HepG2 (cell line): ENCODE data around the gene COPZ1. TPM values are rescaled to one million over a fixed set of nuclear protein-coding genes. Genes with fewer than 3 reads are reported as not detected.

Experiments used
- ARHGAP35 ChIP-seq: sonication (generic); formaldehyde crosslinking; IDR thresholded peaks from 2 replicates; pipeline ENCODE4 v1.9.0; 2022; ENCODE audit warnings: mild to moderate bottlenecking, inconsistent platforms, moderate library complexity, missing genetic modification reagents, borderline replicate concordance
- ARNT2 ChIP-seq: sonication (generic); formaldehyde crosslinking; IDR thresholded peaks from 2 replicates; pipeline ENCODE4 v1.8.0; 2022; ENCODE audit warnings: mild to moderate bottlenecking, low read depth, missing genetic modification reagents, moderate library complexity
- ASH2L ChIP-seq: fragments of 300-600, 200-600 bp; sonication (generic); IDR thresholded peaks from 2 replicates; pipeline ENCODE4 v1.7.0; 2017; ENCODE audit warnings: low read depth, mild to moderate bottlenecking, moderate library complexity, mixed read lengths, low read length; ENCODE audit not compliant: insufficient read length
- GABPB1 ChIP-seq: IDR thresholded peaks from 2 replicates; pipeline ENCODE4 v1.6.1; 2016; ENCODE audit warnings: mild to moderate bottlenecking, missing genetic modification reagents, moderate library complexity, missing compliant biosample characterization
- MAZ ChIP-seq, 2 experiments: sonication (generic) in 1 of 2; formaldehyde crosslinking in 1 of 2; IDR thresholded peaks; 2 replicates each; pipeline versions ENCODE4 v1.5.0 to v1.6.1; 2012 to 2020; ENCODE audit warnings: low read depth in 2 of 2, mild to moderate bottlenecking in 2 of 2, borderline replicate concordance in 1 of 2, improper control_type of control experiment in 1 of 2, low read length in 1 of 2, missing genetic modification reagents in 1 of 2, moderate library complexity in 1 of 2
- U2AF2 ChIP-seq: fragments of 200-400 bp; formaldehyde crosslinking; IDR thresholded peaks from 2 replicates; pipeline ENCODE4 v1.6.1; 2017; ENCODE audit warnings: low read depth, mild to moderate bottlenecking, low read length
- ZNF556 ChIP-seq: sonication (generic); formaldehyde crosslinking; IDR thresholded peaks from 2 replicates; pipeline ENCODE4 v1.4.0; 2020; ENCODE audit warnings: mild to moderate bottlenecking, missing genetic modification reagents, borderline replicate concordance
- polyA plus RNA-seq, 8 experiments: library from polyadenylated mRNA; depleted of rRNA in 3 of 8; stranded (reverse) in 7 of 8; unstranded in 1 of 8; fragments of >200 nt; fragmentation: Illumina TruSeq in 4 of 8; extraction: Trizol in 4 of 8; gene quantifications; 2 replicates each; pipeline versions ENCODE4 v1.2.1 to v1.2.3, GENCODE V29; 2011 to 2016; ENCODE audit warnings: low read depth in 4 of 8, missing spikeins in 1 of 8, mixed read lengths in 1 of 8; ENCODE audit not compliant: insufficient read depth in 1 of 8
- total RNA-seq, 5 experiments: library from RNA; depleted of rRNA; stranded (reverse); fragments of >200 nt; fragmentation: Illumina TruSeq; extraction: Trizol; gene quantifications; 2 replicates each; pipeline ENCODE4 v1.2.3, GENCODE V29; 2016; ENCODE audit warnings: low read depth in 1 of 5
- TF ChIP-seq, protein P1 (sequence below): sonication (generic); formaldehyde crosslinking; IDR thresholded peaks from 2 replicates; pipeline ENCODE4 v1.4.0; 2020; ENCODE audit warnings: missing genetic modification reagents, low read depth, mild to moderate bottlenecking, borderline replicate concordance
- TF ChIP-seq, protein P2 (sequence below): IDR thresholded peaks from 2 replicates; pipeline ENCODE4 v1.6.1; 2016; ENCODE audit warnings: missing genetic modification reagents, missing compliant biosample characterization
- TF ChIP-seq, protein P3 (sequence below): IDR thresholded peaks from 2 replicates; pipeline ENCODE4 v1.4.0; 2020; ENCODE audit warnings: mild to moderate bottlenecking, missing genetic modification reagents
- TF ChIP-seq, protein P4 (sequence below): sonication (generic); formaldehyde crosslinking; IDR thresholded peaks from 2 replicates; pipeline ENCODE4 v1.4.0; 2020; ENCODE audit warnings: mild to moderate bottlenecking, missing genetic modification reagents
- TF ChIP-seq, protein P5 (sequence below): IDR thresholded peaks from 2 replicates; pipeline ENCODE4 v1.6.1; 2016; ENCODE audit warnings: mild to moderate bottlenecking, missing biosample characterization, missing genetic modification reagents
- TF ChIP-seq, protein P6 (sequence below): sonication (generic); formaldehyde crosslinking; IDR thresholded peaks from 2 replicates; pipeline ENCODE4 v1.4.0; 2020; ENCODE audit warnings: missing genetic modification reagents, borderline replicate concordance
- TF ChIP-seq, protein P7 (sequence below): sonication (generic); formaldehyde crosslinking; IDR thresholded peaks from 2 replicates; pipeline ENCODE4 v1.8.1; 2023; ENCODE audit warnings: mild to moderate bottlenecking, moderate library complexity, missing genetic modification reagents
- TF ChIP-seq, protein P8 (sequence below): sonication (generic); formaldehyde crosslinking; IDR thresholded peaks from 2 replicates; pipeline ENCODE4 v1.5.1; 2020; ENCODE audit warnings: mild to moderate bottlenecking, moderate library complexity, missing genetic modification reagents

The COPZ1 gene
- total and polyA plus RNA-seq, 2 of the 13 experiments (the other 11 are each of a cell fraction or from before 2014, with no cell fraction given): 125 to 184 TPM

DNA sequence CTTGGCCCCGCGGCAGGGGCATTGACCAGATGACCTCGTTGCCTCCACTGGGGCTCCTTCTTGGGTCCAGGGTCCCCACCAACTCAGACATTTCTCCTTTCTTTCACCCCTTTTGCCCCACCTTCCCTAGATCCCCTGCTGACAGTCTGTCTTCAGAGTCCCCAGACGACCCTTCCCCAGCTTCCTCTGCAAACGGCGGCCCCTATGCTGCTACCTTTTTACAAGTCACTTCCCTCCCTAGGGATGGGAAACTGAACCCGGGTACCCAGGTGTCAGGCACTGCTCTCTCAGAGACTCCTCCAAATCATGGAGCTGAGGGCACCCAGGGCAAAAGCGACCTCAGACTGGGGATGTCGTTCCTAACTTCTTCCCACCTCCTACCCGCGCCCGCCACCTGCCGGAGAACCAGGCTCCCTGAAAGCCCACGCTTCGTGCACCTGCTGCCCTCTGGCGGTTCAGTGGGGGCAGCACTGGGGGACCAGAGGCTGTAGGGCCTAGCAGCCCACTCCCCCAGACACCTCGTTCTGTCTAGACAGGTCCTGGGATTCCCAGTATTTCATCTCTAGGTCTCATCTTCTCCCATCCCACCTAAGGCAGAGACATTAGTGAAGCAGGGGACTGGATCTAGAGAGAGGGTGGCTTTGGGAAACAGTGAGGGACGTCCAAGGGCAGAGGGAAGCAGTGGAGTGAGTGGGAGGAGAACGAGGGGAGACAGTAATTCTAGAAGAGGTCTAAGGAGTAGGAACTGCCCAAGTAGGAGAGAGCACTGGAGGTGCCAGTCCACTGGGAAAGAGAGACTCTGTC is 54.7 kb downstream of the COPZ1 start (continued):
- TF ChIP-seq ZNF556: peak; percentile 78; the same call in 1 of the 2 replicates
- TF ChIP-seq ARNT2: no peak
- TF ChIP-seq, protein P1, sequence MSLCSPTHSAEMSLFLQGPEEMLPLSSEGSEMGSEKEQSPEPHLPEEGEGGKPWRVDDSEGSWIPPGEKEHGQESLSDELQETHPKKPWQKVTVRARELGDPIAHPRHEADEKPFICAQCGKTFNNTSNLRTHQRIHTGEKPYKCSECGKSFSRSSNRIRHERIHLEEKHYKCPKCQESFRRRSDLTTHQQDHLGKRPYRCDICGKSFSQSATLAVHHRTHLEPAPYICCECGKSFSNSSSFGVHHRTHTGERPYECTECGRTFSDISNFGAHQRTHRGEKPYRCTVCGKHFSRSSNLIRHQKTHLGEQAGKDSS (CRISPR knock-in tag): peak; percentile 63; the same call in 1 of the 2 replicates
- peak; percentile 45; the same call in 1 of the 2 replicates for TF ChIP-seq MAZ (IDR thresholded peaks at IDR 0.05; ENCODE audit: borderline replicate concordance, low read depth, low read length)
- peak; percentile 21; the same call in 1 of the 2 replicates for TF ChIP-seq MAZ (CRISPR knock-in tag; IDR thresholded peaks at IDR 0.05; ENCODE audit: low read depth)
- TF ChIP-seq ARHGAP35: 0 out of 2 replicates have a peak, but pooled peaks have one; percentile 58
- TF ChIP-seq, protein P2, sequence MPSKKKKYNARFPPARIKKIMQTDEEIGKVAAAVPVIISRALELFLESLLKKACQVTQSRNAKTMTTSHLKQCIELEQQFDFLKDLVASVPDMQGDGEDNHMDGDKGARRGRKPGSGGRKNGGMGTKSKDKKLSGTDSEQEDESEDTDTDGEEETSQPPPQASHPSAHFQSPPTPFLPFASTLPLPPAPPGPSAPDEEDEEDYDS (CRISPR knock-in tag): peak; percentile 44; the same call in 1 of the 2 replicates
- no peak for TF ChIP-seq U2AF2
- TF ChIP-seq, protein P3, sequence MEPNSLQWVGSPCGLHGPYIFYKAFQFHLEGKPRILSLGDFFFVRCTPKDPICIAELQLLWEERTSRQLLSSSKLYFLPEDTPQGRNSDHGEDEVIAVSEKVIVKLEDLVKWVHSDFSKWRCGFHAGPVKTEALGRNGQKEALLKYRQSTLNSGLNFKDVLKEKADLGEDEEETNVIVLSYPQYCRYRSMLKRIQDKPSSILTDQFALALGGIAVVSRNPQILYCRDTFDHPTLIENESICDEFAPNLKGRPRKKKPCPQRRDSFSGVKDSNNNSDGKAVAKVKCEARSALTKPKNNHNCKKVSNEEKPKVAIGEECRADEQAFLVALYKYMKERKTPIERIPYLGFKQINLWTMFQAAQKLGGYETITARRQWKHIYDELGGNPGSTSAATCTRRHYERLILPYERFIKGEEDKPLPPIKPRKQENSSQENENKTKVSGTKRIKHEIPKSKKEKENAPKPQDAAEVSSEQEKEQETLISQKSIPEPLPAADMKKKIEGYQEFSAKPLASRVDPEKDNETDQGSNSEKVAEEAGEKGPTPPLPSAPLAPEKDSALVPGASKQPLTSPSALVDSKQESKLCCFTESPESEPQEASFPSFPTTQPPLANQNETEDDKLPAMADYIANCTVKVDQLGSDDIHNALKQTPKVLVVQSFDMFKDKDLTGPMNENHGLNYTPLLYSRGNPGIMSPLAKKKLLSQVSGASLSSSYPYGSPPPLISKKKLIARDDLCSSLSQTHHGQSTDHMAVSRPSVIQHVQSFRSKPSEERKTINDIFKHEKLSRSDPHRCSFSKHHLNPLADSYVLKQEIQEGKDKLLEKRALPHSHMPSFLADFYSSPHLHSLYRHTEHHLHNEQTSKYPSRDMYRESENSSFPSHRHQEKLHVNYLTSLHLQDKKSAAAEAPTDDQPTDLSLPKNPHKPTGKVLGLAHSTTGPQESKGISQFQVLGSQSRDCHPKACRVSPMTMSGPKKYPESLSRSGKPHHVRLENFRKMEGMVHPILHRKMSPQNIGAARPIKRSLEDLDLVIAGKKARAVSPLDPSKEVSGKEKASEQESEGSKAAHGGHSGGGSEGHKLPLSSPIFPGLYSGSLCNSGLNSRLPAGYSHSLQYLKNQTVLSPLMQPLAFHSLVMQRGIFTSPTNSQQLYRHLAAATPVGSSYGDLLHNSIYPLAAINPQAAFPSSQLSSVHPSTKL (CRISPR knock-in tag): peak; percentile 42; the same call in 1 of the 2 replicates
- TF ChIP-seq GABPB1: peak; percentile 44
- TF ChIP-seq, protein P4, sequence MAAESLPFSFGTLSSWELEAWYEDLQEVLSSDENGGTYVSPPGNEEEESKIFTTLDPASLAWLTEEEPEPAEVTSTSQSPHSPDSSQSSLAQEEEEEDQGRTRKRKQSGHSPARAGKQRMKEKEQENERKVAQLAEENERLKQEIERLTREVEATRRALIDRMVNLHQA (CRISPR knock-in tag): no peak
- TF ChIP-seq, protein P5, sequence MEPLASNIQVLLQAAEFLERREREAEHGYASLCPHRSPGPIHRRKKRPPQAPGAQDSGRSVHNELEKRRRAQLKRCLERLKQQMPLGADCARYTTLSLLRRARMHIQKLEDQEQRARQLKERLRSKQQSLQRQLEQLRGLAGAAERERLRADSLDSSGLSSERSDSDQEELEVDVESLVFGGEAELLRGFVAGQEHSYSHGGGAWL (CRISPR knock-in tag): 0 out of 2 replicates have a peak, but pooled peaks have one; percentile 20
- TF ChIP-seq, protein P6, sequence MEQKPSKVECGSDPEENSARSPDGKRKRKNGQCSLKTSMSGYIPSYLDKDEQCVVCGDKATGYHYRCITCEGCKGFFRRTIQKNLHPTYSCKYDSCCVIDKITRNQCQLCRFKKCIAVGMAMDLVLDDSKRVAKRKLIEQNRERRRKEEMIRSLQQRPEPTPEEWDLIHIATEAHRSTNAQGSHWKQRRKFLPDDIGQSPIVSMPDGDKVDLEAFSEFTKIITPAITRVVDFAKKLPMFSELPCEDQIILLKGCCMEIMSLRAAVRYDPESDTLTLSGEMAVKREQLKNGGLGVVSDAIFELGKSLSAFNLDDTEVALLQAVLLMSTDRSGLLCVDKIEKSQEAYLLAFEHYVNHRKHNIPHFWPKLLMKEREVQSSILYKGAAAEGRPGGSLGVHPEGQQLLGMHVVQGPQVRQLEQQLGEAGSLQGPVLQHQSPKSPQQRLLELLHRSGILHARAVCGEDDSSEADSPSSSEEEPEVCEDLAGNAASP (CRISPR knock-in tag): 0 out of 2 replicates have a peak, but pooled peaks have one; percentile 38
- TF ChIP-seq, protein P7, sequence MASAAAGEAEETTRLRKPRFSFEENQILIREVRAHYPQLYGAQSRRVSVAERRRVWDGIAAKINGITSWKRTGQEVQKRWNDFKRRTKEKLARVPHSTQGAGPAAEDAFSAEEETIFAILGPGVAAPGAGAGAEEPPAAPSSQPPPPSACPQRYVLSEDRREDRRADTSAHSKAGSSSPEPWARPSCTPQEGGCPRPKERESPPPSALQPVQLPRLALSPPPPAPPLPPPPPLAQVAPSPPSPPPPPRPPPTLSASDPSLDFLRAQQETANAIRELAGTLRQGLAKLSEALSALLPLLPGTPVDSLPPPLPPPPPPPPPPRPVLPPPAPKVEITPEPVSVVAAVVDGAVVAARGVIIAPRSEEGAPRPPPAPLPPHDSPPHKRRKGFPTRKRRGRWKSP (CRISPR knock-in tag): no peak
- peak; percentile 32 for TF ChIP-seq ASH2L
- TF ChIP-seq, protein P8, sequence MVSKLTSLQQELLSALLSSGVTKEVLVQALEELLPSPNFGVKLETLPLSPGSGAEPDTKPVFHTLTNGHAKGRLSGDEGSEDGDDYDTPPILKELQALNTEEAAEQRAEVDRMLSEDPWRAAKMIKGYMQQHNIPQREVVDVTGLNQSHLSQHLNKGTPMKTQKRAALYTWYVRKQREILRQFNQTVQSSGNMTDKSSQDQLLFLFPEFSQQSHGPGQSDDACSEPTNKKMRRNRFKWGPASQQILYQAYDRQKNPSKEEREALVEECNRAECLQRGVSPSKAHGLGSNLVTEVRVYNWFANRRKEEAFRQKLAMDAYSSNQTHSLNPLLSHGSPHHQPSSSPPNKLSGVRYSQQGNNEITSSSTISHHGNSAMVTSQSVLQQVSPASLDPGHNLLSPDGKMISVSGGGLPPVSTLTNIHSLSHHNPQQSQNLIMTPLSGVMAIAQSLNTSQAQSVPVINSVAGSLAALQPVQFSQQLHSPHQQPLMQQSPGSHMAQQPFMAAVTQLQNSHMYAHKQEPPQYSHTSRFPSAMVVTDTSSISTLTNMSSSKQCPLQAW (CRISPR knock-in tag): peak; percentile 81; the same call in 1 of the 2 replicates
